SK-N-SH (cell line): ENCODE data around the gene PDZD2.
A peak's percentile ranks its signal among the peaks of the same experiment; 100 is the strongest.

Experiments
- EP300 ChIP-seq, 2 experiments: IDR thresholded peaks; 2 replicates each; pipeline versions ENCODE4 v1.4.0 to v1.6.1; 2012; ENCODE audit warnings: borderline replicate concordance in 1 of 2, low read depth in 1 of 2, low read length in 1 of 2
- EZH2phosphoT487 ChIP-seq: fragments of 200-600 bp; sonication (generic); IDR thresholded peaks from 2 replicates; pipeline ENCODE4 v1.6.1; 2017; ENCODE audit warnings: low read depth, mixed run types, mild to moderate bottlenecking, antibody characterized with exemption, moderate library complexity, borderline replicate concordance
- GABPA ChIP-seq: IDR thresholded peaks from 2 replicates; pipeline ENCODE4 v1.4.0; 2012; ENCODE audit warnings: low read depth, mild to moderate bottlenecking
- MEF2A ChIP-seq: IDR thresholded peaks from 2 replicates; pipeline ENCODE4 v1.4.0; 2012; ENCODE audit warnings: low read depth, borderline replicate concordance
- POLR2AphosphoS5 ChIP-seq: IDR thresholded peaks from 2 replicates; pipeline ENCODE4 v1.6.1; 2012; ENCODE audit warnings: low read depth, low read length
- RCOR1 ChIP-seq: fragments of 150-350 bp; IDR thresholded peaks from 2 replicates; pipeline ENCODE4 v1.6.1; 2017; ENCODE audit warnings: antibody characterized with exemption, low read length
- REST ChIP-seq: IDR thresholded peaks from 2 replicates; pipeline ENCODE4 v1.6.1; 2012; ENCODE audit warnings: mild to moderate bottlenecking, low read depth, low read length, moderate library complexity
- RFX5 ChIP-seq: IDR thresholded peaks from 2 replicates; pipeline ENCODE4 v1.6.1; 2012; ENCODE audit warnings: mild to moderate bottlenecking, improper control_type of control experiment, low read length
- RXRA ChIP-seq: IDR thresholded peaks from 2 replicates; pipeline ENCODE4 v1.4.0; 2012; ENCODE audit warnings: low read depth, mild to moderate bottlenecking, borderline replicate concordance
- SIN3A ChIP-seq: IDR thresholded peaks from 2 replicates; pipeline ENCODE4 v1.6.1; 2012; ENCODE audit warnings: low read depth, mild to moderate bottlenecking, low read length, moderate library complexity, borderline replicate concordance
- SMC3 ChIP-seq: IDR thresholded peaks from 2 replicates; pipeline ENCODE4 v1.6.1; 2012; ENCODE audit warnings: low read depth, low read length, improper control_type of control experiment
- TAF1 ChIP-seq: IDR thresholded peaks from 2 replicates; pipeline ENCODE4 v1.6.1; 2012; ENCODE audit warnings: low read depth, mild to moderate bottlenecking, low read length, moderate library complexity, borderline replicate concordance
- TEAD4 ChIP-seq: IDR thresholded peaks from 2 replicates; pipeline ENCODE4 v1.4.0; 2012; ENCODE audit warnings: mild to moderate bottlenecking, borderline replicate concordance; ENCODE audit not compliant: insufficient read depth
- TF ChIP-seq, protein P1 (sequence below): fragments of 200-600 bp; sonication (generic); IDR thresholded peaks from 2 replicates; pipeline ENCODE4 v1.6.1; 2017; ENCODE audit warnings: antibody characterized with exemption, mild to moderate bottlenecking, moderate library complexity

GRCh38 chr5:31605920-31606319 lies 33.0 kb upstream of the PDZD2 start:
- TF ChIP-seq, protein P1, sequence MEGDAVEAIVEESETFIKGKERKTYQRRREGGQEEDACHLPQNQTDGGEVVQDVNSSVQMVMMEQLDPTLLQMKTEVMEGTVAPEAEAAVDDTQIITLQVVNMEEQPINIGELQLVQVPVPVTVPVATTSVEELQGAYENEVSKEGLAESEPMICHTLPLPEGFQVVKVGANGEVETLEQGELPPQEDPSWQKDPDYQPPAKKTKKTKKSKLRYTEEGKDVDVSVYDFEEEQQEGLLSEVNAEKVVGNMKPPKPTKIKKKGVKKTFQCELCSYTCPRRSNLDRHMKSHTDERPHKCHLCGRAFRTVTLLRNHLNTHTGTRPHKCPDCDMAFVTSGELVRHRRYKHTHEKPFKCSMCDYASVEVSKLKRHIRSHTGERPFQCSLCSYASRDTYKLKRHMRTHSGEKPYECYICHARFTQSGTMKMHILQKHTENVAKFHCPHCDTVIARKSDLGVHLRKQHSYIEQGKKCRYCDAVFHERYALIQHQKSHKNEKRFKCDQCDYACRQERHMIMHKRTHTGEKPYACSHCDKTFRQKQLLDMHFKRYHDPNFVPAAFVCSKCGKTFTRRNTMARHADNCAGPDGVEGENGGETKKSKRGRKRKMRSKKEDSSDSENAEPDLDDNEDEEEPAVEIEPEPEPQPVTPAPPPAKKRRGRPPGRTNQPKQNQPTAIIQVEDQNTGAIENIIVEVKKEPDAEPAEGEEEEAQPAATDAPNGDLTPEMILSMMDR, result no peak
- no peak for TF ChIP-seq SMC3
- no peak for TF ChIP-seq RXRA
- TF ChIP-seq EP300 (IDR thresholded peaks at IDR 0.05; ENCODE audit: borderline replicate concordance in 1 of 2, low read depth in 1 of 2, low read length in 1 of 2), result peak in 1 of 2 experiments; percentile 37; a peak in 1 of 4 replicates
- TF ChIP-seq REST, result no peak
- no peak for TF ChIP-seq POLR2AphosphoS5
- no peak for TF ChIP-seq MEF2A
- no peak for TF ChIP-seq SIN3A
- TF ChIP-seq GABPA, result no peak
- 0 out of 2 replicates have a peak, but pooled peaks have one; percentile 19 for TF ChIP-seq RCOR1
- TF ChIP-seq TEAD4, result no peak
- TF ChIP-seq TAF1, result no peak
- TF ChIP-seq RFX5, result no peak
- TF ChIP-seq EZH2phosphoT487, result no peak
